OCI-LY3 (cell line): ENCODE results near the gene G6PD.
"Not testable (repeated sequence)": the region's sequence is repeated elsewhere in the genome, so short reads cannot be mapped to it uniquely, and the experiment has no call there.

ENCODE experiments used
- H2AFZ ChIP-seq: fragments of 200-600, 300-600 bp; shearing (Covaris generic); 2 replicates; pipeline ENCODE4 v1.6.0; 2014; ENCODE audit warnings: antibody characterized with exemption, low read depth, low read length
- H3K27ac ChIP-seq: fragments of 200-600, 300-600 bp; sonication (generic); 2 replicates; pipeline ENCODE4 v1.5.1; 2014; ENCODE audit warnings: mild to moderate bottlenecking, low read length, moderate library complexity, mixed read lengths
- H3K27me3 ChIP-seq: fragments of 200-600, 300-600 bp; sonication (generic); 2 replicates; pipeline ENCODE4 v1.6.1; 2014; ENCODE audit warnings: low read depth, low read length, mixed read lengths
- H3K36me3 ChIP-seq: fragments of 200-600, 300-600 bp; sonication (generic); replicated peaks from 2 replicates; pipeline ENCODE3; 2014; ENCODE audit warnings: low read depth, low read length, mixed read lengths
- H3K4me1 ChIP-seq: fragments of 300-600, 200-600 bp; sonication (generic); 2 replicates; pipeline ENCODE4 v1.6.1; 2014; ENCODE audit warnings: low read length, mixed read lengths
- H3K4me2 ChIP-seq: fragments of 200-600, 300-600 bp; sonication (generic); 2 replicates; pipeline ENCODE4 v1.6.1; 2014; ENCODE audit warnings: low read length, mixed read lengths
- H3K4me3 ChIP-seq: fragments of 300-600, 200-600 bp; sonication (generic); 2 replicates; pipeline ENCODE4 v1.5.1; 2014; ENCODE audit warnings: antibody characterized with exemption, mild to moderate bottlenecking, low read length, moderate library complexity
- H3K79me2 ChIP-seq: fragments of 300-600, 200-600 bp; shearing (Covaris generic); 2 replicates; pipeline ENCODE4 v1.6.1; 2014; ENCODE audit warnings: mild to moderate bottlenecking, low read length, mixed read lengths
- H3K9ac ChIP-seq: fragments of 300-600, 200-600 bp; shearing (Covaris generic); 2 replicates; pipeline ENCODE4 v1.6.0; 2014; ENCODE audit warnings: mild to moderate bottlenecking, low read length, moderate library complexity
- H3K9me3 ChIP-seq: fragments of 200-600, 300-600 bp; shearing (Covaris generic); 2 replicates; pipeline ENCODE4 v1.6.1; 2014; ENCODE audit warnings: low read length, mixed read lengths; ENCODE audit not compliant: insufficient read depth
- H4K20me1 ChIP-seq: fragments of 200-600, 300-600 bp; sonication (generic); 2 replicates; pipeline ENCODE4 v1.6.1; 2016; ENCODE audit warnings: low read length, mixed read lengths; ENCODE audit not compliant: insufficient read depth
- EZH2phosphoT487 ChIP-seq: fragments of 200-600 bp; shearing (Covaris generic); IDR thresholded peaks from 2 replicates; pipeline ENCODE4 v1.6.1; 2018; ENCODE audit warnings: antibody characterized with exemption, mixed run types, low read depth
- TF ChIP-seq, protein P1 (sequence below): fragments of 200-600, 300-600 bp; sonication (generic); IDR thresholded peaks from 2 replicates; pipeline ENCODE4 v1.5.1; 2014; ENCODE audit warnings: antibody characterized with exemption, low read length, low read depth

G6PD gene

DNA sequence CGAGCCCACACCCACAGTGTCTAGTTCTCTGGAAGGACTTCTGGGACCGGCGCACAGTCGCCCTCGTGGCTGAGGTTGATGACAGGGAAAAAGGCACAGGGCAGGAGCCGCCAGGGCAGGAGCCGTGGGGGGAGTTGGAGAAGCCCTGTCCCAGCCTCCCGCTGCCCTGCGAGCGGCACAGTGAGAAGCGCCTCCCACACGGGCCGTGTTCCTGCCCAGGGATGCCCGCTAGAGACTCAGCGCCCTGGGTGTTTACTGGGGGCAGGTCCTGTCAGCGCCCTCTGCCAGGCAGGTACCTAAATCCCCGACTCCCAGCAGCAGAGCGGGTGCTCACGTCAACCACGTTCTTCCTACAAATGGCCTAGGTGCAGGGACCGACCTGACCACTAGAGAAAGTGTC is 12.2 kb upstream of the G6PD start:
- H3K27me3 ChIP-seq, H4K20me1 ChIP-seq, H3K4me3 ChIP-seq, H3K4me2 ChIP-seq, H3K9ac ChIP-seq, H2AFZ ChIP-seq, H3K4me1 ChIP-seq, H3K36me3 ChIP-seq, H3K9me3 ChIP-seq, H3K79me2 ChIP-seq, H3K27ac ChIP-seq: not testable (repeated sequence)

DNA sequence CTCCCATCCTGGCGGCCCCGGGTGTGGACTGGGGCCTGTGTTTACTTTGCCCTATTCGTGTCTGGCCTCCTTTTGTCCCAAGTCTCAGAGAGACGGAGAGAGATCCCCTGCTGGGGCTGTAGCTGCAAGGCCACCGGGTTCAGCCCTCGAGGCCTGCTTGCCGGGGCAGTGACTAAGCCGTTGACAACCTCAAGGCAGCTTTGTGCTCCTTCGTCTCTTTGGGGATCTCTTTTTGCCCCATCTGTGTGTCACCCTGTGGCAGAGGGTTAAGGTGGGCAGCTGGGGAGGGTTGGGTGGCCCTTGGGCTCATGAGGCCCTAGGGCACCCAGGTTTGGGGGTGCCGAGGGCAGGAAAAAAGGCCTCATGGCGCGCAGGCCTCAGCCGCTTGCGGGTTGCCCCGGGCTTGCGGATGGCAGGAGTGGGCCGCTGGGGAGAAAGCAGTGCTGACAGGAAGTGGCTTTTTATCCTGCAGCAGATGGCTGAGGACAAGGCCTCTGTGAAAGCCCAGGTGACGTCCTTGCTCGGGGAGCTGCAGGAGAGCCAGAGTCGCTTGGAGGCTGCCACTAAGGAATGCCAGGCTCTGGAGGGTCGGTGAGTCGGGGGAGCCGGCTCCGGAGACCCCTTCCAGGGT is 11.5 kb upstream of the G6PD start:
- H3K4me3 ChIP-seq, H3K27me3 ChIP-seq, H3K36me3 ChIP-seq, H3K79me2 ChIP-seq, H3K9ac ChIP-seq, H3K27ac ChIP-seq, H4K20me1 ChIP-seq, H3K4me2 ChIP-seq, H3K4me1 ChIP-seq, H2AFZ ChIP-seq, H3K9me3 ChIP-seq: not testable (repeated sequence)

DNA sequence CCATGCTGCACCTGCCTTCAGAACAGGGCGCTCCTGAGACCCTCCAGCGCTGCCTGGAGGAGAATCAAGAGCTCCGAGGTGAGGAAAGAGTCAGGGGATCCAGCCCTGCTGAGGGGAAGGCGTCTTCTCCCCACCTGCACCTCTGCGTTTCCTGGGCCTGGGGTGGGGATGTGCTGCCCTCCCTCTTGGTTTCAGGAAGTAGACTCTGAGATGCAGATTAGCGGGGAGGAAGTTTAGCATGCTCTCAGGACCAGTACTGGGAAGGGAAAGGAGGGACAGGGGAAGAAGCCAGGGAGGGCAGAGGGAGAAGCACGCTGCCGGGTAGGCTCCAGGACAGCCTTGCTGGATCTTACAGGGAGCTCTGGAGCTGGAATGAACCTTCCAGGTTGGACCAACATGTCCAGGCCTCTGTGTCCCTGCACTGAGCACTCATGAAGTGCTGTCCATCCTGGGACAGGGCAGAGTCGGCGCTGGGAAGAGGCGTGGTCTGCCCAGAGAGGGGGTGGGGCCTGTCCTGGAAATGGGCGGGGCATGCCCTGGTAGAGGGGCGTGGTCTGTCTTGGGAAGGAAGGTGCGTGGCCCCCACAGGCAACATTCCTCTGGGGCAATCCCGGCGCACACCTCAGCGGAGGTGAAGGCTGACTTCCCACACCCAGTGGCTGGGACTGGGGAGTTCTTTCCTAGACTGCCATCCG is 5.6 kb upstream of the G6PD start:
- not testable (repeated sequence) for H3K4me2 ChIP-seq, H3K4me3 ChIP-seq, H3K9me3 ChIP-seq, H3K9ac ChIP-seq, H2AFZ ChIP-seq, H3K27ac ChIP-seq, H3K27me3 ChIP-seq, H3K4me1 ChIP-seq, H4K20me1 ChIP-seq, H3K36me3 ChIP-seq
- peaks cover 30% of the 10 kb centered on the region for H3K79me2 ChIP-seq

DNA sequence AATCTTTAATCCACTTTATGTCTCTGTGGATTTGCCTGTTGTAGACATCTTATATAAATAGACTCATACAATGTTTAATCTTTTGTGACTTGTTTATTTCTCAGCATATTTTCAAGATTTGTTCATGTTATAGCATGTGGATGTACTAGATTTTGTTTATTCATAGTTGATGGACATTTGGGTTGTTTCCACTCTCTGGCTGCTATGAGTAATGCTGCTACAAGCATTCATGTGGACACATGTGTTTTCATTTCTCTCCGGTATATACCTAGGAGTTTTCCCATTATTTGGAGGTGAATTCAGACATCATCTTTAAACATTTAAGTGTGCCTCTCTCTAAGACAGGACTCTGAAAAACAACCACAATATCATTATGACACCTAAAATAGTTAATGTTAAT is 3.1 kb upstream of the G6PD start:
- H3K27ac ChIP-seq: no peak overlapping the region
- H3K79me2 ChIP-seq: peaks cover 30% of the 10 kb centered on the region
- H3K4me3 ChIP-seq: no peak overlapping the region
- H3K9me3 ChIP-seq: no peaks in the 10 kb centered on the region
- TF ChIP-seq EZH2phosphoT487: no peak
- TF ChIP-seq, protein P1, sequence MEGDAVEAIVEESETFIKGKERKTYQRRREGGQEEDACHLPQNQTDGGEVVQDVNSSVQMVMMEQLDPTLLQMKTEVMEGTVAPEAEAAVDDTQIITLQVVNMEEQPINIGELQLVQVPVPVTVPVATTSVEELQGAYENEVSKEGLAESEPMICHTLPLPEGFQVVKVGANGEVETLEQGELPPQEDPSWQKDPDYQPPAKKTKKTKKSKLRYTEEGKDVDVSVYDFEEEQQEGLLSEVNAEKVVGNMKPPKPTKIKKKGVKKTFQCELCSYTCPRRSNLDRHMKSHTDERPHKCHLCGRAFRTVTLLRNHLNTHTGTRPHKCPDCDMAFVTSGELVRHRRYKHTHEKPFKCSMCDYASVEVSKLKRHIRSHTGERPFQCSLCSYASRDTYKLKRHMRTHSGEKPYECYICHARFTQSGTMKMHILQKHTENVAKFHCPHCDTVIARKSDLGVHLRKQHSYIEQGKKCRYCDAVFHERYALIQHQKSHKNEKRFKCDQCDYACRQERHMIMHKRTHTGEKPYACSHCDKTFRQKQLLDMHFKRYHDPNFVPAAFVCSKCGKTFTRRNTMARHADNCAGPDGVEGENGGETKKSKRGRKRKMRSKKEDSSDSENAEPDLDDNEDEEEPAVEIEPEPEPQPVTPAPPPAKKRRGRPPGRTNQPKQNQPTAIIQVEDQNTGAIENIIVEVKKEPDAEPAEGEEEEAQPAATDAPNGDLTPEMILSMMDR: no peak
- H3K27me3 ChIP-seq: no peaks in the 10 kb centered on the region
- H3K4me2 ChIP-seq: no peak overlapping the region
- no peak overlapping the region for H3K9ac ChIP-seq
- peaks cover under 1% of the 10 kb centered on the region for H3K36me3 ChIP-seq
- H3K4me1 ChIP-seq: 0 out of 2 replicates have a peak, but pooled peaks cover 5% of the 10 kb centered on the region
- H4K20me1 ChIP-seq: no peaks in the 10 kb centered on the region
- no peak overlapping the region for H2AFZ ChIP-seq

DNA sequence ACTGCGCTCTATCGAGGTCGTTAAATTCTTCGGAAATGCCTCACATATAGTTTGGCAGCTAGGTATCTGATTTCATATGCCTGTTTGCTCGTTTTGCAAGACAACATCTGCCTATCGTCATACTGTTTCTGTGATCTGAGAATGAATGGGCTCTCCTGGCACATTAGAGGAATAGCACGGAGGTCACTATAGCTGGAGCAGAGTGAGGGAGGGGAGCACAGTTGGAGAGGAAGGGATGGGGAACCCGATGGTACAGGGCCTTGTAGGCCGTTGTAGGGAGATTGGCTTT is 1.3 kb upstream of the G6PD start:
- Histone ChIP-seq H3K79me2 (peaks cover 30% of the 10 kb centered on the region), H3K36me3 (no peaks in the 10 kb centered on the region), H3K9me3 (no peaks in the 10 kb centered on the region), H3K4me2 (peak overlapping the region; percentile 94), H2AFZ (0 out of 2 replicates have a peak overlapping the region, but pooled peaks have one; percentile 63), H3K27me3 (no peaks in the 10 kb centered on the region), H3K9ac (peak overlapping the region; percentile 91), H3K27ac (peak overlapping the region; percentile 93), H3K4me1 (0 out of 2 replicates have a peak, but pooled peaks cover 5% of the 10 kb centered on the region), H4K20me1 (no peaks in the 10 kb centered on the region), H3K4me3 (peak overlapping the region; percentile 98)
- TF ChIP-seq EZH2phosphoT487: no peak
- TF ChIP-seq, protein P1: no peak
